ENCODE results near the gene IQCE.

DNA sequence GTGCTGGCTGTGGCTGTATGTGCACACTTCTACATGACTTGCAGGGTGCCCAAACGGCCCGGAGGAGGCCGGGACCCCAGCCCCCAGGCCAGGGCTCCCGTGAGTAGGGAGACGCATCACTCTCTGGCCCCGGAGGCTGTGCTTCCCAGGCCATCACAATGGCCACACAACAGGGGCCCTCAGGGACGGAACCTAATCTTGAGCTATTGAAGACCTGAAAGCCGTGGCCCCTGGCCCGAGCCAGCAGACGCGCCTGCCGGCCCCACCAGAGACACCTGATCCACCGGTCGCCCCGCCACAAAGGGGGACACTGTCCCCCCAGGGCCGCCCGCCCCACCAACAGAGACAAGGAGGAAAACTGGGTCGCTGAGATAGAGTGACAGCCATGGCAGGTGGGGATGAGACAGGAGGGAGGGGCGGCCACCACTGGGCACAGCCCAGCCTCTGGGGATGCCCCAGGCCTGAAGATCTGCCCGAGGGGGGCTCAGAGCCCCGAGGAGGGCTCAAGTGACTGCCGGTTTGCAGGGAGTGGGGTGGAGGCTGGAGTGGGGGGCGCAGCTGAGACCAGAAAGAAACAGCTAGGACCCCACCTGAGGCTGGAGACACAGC, 49.4 kb upstream of the IQCE start:
- no peak for TF ChIP-seq POLR2A (IDR thresholded peaks at IDR 0.05)
- TF ChIP-seq, protein P1, sequence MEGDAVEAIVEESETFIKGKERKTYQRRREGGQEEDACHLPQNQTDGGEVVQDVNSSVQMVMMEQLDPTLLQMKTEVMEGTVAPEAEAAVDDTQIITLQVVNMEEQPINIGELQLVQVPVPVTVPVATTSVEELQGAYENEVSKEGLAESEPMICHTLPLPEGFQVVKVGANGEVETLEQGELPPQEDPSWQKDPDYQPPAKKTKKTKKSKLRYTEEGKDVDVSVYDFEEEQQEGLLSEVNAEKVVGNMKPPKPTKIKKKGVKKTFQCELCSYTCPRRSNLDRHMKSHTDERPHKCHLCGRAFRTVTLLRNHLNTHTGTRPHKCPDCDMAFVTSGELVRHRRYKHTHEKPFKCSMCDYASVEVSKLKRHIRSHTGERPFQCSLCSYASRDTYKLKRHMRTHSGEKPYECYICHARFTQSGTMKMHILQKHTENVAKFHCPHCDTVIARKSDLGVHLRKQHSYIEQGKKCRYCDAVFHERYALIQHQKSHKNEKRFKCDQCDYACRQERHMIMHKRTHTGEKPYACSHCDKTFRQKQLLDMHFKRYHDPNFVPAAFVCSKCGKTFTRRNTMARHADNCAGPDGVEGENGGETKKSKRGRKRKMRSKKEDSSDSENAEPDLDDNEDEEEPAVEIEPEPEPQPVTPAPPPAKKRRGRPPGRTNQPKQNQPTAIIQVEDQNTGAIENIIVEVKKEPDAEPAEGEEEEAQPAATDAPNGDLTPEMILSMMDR (IDR thresholded peaks at IDR 0.05) = no peak
